T-helper 2 cell treated with Interferon-gamma antibody and Interleukin-4, amounts not matched to agents 5 μg/mL and 100 μg/mL, for 36 hours (primary cell): ENCODE data around the gene PEX11G.

Experiments
- DNase-seq: peaks from one replicate; pipeline ENCODE4 v3.0.0; 2021; ENCODE audit warnings: low spot score
- H3K27ac Mint-ChIP-seq: one replicate; pipeline ENCODE4 v1.8.0; 2021; ENCODE audit warnings: mild to moderate bottlenecking, mixed read lengths
- H3K27me3 Mint-ChIP-seq: one replicate; pipeline ENCODE4 v1.8.0; 2021; ENCODE audit warnings: low read depth, mixed read lengths
- H3K36me3 Mint-ChIP-seq: one replicate; pipeline ENCODE4 v1.8.0; 2021; ENCODE audit warnings: low read depth, mixed read lengths
- H3K4me1 Mint-ChIP-seq: one replicate; pipeline ENCODE4 v1.8.0; 2021; ENCODE audit warnings: low read depth, mixed read lengths
- H3K4me3 Mint-ChIP-seq: one replicate; pipeline ENCODE4 v1.8.0; 2022; ENCODE audit warnings: mild to moderate bottlenecking, moderate library complexity, mixed read lengths
- H3K9me3 Mint-ChIP-seq: one replicate; pipeline ENCODE4 v1.8.0; 2021; ENCODE audit warnings: mixed read lengths

The PEX11G gene

DNA sequence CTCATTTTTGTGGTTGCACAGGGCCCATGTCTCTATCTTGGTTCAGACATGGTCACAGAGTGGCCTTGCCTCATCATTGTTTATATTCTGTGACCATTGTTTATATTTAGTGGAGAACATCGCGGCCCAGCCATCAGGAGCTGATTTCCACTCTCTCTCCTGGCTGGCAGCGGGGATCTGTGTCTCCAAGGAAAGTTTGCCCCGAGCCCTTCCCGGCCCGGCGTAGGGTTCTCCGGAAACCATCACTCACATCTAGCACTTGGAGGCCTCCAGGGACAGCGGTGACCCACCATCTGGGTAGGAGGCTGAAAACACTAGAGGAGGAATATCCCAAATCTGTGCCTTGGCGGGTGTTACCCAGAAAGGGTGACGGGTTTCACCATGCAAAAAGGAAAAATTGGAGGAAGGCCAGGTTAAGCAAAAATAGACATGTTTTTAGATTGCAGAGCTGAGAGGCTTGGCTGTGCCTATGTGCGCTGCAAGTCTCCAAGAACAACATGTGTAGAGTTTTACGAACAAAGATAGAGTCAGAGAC lies 26.3 kb upstream of the PEX11G start:
- peak overlapping the region; percentile 33 for H3K27ac Mint-ChIP-seq

DNA sequence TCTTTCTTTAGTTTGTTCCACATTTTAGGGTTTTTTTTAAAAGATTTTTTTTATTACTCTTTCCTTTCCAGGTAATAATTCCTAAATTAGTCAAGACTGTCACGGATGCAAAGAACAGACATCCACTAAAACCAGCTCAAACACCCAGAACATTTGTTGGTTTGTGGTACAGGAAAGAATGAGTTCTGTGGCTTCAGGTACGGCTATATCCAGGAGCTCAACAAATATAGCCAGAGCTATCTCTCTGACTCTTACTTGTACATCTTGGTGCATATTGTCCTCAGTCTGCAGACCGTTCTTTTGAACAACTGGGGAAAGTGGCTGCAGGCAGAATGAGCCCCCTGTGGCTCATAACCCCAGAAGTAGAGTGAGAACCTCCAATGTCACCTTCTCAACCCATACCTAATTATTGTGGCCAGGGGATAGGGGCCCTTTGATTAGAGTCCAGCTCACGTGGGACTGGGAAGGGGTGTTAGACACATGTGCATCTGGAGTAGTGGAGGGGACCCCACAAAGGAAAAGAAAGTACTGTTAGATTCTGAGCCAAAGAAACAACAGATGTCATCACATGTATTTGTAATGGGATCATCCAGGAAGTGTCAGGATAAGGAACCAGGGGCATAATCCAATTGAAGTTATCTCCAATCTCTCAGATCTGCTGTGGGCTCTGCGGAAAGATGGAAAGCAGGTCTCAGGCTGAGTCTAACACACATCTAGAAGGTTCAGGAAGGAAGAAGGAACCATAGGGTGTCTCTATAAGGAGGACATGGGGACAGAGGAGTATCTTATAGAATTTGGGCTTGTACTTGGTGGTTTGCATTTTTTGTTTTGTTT lies 25.2 kb upstream of the PEX11G start:
- Mint-ChIP-seq H3K36me3 (no peaks in the 10 kb centered on the region), H3K9me3 (no peaks in the 10 kb centered on the region), H3K4me1 (peaks cover 6% of the 10 kb centered on the region), H3K4me3 (no peak overlapping the region), H3K27me3 (peaks cover 28% of the 10 kb centered on the region), H3K27ac (no peak overlapping the region)
- no peak for DNase-seq

More for the DNA sequence above, 26.3 kb upstream of the PEX11G start:
- DNase-seq: no peak
- H3K27me3 Mint-ChIP-seq: peaks cover 28% of the 10 kb centered on the region
- peak overlapping the region; percentile 72 for H3K4me3 Mint-ChIP-seq
- no peaks in the 10 kb centered on the region for H3K9me3 Mint-ChIP-seq
- peaks cover 6% of the 10 kb centered on the region for H3K4me1 Mint-ChIP-seq
- H3K36me3 Mint-ChIP-seq: no peaks in the 10 kb centered on the region

DNA sequence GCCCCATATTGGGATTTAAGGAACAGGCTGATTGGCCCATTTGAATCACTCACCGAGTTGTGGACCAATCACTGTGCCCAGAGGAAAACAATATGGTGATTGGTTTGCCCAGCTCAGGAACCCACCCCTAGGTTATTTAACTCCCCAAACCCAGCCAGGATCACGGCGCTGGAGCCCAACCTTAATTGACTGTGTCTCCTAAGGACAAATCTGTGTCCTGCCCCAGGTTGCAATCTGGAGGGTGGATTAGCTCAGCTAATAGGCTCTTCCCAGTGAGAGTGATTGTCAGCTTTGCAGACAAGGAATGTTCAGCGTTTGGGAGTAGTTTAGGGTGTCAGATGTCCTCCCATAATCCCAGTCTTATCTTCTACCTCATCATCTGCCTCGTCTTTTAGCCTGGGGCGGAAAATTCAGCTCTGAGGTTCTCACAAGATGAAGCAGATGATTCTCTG lies 23.6 kb upstream of the PEX11G start:
- H3K27me3 Mint-ChIP-seq: peaks cover 25% of the 10 kb centered on the region
- H3K4me1 Mint-ChIP-seq: peaks cover 4% of the 10 kb centered on the region
- H3K27ac Mint-ChIP-seq: no peak overlapping the region
- no peaks in the 10 kb centered on the region for H3K36me3 Mint-ChIP-seq
- H3K9me3 Mint-ChIP-seq: no peaks in the 10 kb centered on the region
- no peak for DNase-seq
- no peak overlapping the region for H3K4me3 Mint-ChIP-seq

DNA sequence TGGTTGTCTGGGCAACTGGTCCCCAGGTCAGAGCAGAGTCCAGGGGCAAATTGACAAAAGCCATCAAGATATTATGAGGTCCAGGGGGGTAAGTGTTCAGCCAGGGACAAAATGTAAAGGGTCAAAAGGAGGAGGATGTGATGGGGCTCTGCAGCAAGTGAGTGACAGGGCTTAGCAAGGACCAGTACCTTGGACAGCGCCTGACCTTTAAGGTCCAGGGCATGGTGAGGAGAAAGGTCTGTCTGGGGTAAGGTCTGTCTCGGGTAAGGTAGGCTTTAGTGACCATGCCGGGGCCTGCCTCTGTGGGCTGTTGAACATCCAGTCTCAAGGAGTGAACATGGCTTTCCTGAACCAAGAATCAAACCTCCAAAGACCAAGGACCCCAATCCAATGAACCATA lies 20.8 kb upstream of the PEX11G start:
- Mint-ChIP-seq H3K4me3 (no peak overlapping the region), H3K9me3 (no peaks in the 10 kb centered on the region), H3K27me3 (peaks cover 16% of the 10 kb centered on the region), H3K36me3 (no peaks in the 10 kb centered on the region), H3K27ac (no peak overlapping the region), H3K4me1 (peaks cover 2% of the 10 kb centered on the region)
- no peak for DNase-seq

DNA sequence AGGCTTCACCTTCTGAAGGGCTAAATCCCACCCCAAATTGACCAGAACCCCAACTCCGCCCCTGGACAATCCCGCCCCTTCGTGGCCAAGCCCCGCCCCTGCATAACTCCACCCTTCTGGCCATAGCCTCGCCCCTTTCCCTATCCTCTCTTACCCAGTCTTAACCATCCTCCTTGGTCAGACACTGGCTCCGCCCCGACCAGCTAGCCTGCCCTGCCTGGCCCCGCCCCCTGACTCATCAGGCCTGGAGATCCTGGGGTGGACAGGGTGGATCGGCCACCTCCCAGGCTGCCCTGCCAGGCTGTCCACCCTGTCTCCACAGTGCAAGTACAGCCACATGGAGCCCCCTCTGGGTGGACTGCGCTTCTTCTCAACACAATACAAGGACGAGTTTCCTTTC lies 19.0 kb upstream of the PEX11G start:
- Mint-ChIP-seq H3K9me3 (no peaks in the 10 kb centered on the region), H3K4me3 (no peak overlapping the region)

DNA sequence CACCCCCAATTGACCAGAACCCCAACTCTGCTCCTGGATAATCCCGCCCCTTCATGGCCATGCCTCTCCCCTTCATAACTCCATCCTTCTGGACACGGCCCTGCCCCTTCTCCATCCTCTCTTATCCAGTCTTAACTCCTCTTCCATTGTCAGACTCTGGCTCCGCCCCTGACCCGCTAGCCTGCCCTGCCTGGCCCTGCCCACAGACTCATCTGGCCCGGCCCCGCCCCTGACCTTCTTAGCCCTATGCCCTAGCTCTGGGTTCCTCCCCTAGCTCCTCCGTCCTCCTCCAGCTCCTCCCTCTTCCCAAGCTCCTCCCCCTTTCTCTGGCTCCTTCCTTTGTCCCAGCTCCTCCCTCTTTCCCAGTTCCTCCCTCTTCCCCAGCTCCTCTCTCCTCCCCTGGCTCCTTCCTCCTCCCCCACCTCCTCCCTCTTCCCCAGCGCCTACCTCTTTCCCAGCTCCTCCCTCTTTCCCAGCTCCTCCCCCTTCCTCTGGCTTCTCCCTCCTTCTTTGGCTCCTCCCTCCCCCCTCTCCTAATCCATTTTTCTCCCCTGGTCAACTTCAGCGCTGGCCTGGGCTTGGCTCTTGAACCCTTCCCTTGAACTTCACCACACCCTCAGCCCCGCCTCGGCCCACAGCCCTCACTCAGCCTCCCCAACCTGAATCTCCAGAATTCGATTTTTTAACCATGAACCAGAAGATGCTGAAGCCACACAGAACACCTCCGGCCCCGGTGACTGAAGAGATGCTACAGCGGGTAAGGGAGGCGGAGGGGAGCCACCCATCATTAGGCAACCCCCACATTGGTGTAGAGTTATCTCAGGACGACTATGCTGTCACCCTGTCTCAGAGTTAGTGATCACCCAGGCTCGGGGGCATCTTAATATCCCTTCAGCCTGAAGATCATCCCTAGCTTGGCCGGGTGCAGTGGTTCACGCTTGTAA lies 17.8 kb upstream of the PEX11G start:
- Mint-ChIP-seq H3K27me3 (peaks cover 23% of the 10 kb centered on the region), H3K4me3 (no peak overlapping the region), H3K36me3 (no peaks in the 10 kb centered on the region), H3K27ac (no peak overlapping the region), H3K4me1 (peaks cover 2% of the 10 kb centered on the region), H3K9me3 (no peaks in the 10 kb centered on the region)
- peak; percentile 51 for DNase-seq

More for the DNA sequence above, 19.0 kb upstream of the PEX11G start:
- no peak overlapping the region for H3K27ac Mint-ChIP-seq
- no peaks in the 10 kb centered on the region for H3K36me3 Mint-ChIP-seq
- H3K27me3 Mint-ChIP-seq: peaks cover 14% of the 10 kb centered on the region
- peak; percentile 32 for DNase-seq
- peaks cover 2% of the 10 kb centered on the region for H3K4me1 Mint-ChIP-seq

DNA sequence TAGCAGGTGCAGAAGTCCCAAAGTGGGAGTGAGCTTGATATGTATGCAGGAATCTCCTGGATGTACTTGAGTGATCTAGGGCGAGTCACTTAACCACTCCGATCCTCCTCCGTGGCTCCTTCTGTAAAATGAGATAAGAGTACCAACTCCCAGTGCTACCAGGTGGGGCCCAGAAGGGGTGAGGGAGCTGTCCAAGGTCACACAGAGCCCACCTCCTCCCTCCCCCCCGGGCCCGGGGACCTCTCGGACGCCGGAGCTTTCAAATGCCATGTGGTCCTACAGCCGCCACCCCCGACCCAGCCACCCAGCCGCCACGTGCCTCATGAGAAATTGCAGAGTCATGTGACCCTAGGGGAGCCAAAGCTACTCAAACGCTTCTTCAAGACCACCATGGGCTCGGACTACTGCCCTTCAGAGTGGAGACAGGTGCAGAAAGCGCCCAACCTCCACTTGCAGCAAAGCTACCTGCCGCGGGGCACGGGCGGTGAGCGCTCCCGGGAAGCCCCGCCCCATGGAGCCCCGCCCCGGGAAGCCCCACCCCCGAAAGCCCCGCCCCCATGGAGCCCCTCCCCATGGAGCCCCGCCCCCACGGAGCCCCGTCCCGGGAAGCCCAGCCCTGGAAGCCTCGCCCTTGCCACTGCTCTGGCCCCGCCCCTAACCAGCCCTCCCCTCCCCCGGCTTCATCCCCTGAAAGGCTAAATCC lies 17.0 kb upstream of the PEX11G start:
- peaks cover 28% of the 10 kb centered on the region for H3K27me3 Mint-ChIP-seq
- peak overlapping the region; percentile 12 for H3K4me3 Mint-ChIP-seq
- H3K9me3 Mint-ChIP-seq: no peaks in the 10 kb centered on the region
- H3K27ac Mint-ChIP-seq: no peak overlapping the region
- H3K4me1 Mint-ChIP-seq: peaks cover 2% of the 10 kb centered on the region
- H3K36me3 Mint-ChIP-seq: no peaks in the 10 kb centered on the region
- no peak for DNase-seq

DNA sequence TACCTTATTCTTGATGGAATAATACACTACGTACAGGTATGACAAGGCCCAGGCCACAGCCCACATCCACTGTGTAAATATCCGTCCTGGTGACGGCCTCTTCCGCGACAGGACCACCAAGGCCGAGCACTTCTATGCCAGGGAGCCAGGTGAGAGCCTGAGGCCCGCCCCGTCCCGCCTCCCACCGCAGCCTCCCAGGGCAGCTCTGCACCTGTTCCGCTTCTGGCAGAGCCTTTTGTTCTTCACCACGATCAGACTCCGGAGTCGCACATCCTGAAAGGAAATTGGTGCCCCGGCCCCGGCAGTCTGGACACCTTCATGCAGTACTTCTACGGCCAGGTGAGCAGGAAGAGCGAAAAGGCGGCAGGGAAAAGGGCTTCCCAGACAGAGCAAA lies 16.4 kb upstream of the PEX11G start:
- no peak overlapping the region for H3K27ac Mint-ChIP-seq
- H3K36me3 Mint-ChIP-seq: no peaks in the 10 kb centered on the region
- H3K27me3 Mint-ChIP-seq: peaks cover 28% of the 10 kb centered on the region
- H3K4me3 Mint-ChIP-seq: no peak overlapping the region
- peaks cover 2% of the 10 kb centered on the region for H3K4me1 Mint-ChIP-seq
- DNase-seq: no peak
- H3K9me3 Mint-ChIP-seq: no peaks in the 10 kb centered on the region

DNA sequence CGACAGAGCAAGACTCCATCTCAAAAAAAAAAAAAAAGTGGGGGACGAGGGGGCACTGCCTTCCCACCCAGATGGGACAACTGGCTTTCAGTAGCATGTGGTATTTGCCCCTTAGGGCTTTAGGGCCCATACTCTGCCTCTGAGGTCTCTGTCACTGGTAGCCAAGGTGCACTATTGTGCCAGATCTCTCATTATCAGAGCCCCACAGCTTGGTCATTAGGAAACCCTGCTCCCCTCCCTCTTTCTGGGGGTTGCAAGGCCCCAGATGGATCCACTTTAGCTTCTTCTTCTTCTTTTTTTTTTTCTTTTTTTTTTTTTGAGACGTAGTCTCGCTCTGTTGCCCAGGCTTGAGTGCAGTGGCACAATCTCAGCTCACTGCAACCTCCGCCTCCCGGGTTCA lies 15.8 kb upstream of the PEX11G start:
- Mint-ChIP-seq H3K27ac (no peak overlapping the region), H3K36me3 (no peaks in the 10 kb centered on the region), H3K4me1 (peaks cover 2% of the 10 kb centered on the region), H3K9me3 (no peaks in the 10 kb centered on the region), H3K4me3 (no peak overlapping the region), H3K27me3 (peaks cover 31% of the 10 kb centered on the region)
- DNase-seq: no peak

DNA sequence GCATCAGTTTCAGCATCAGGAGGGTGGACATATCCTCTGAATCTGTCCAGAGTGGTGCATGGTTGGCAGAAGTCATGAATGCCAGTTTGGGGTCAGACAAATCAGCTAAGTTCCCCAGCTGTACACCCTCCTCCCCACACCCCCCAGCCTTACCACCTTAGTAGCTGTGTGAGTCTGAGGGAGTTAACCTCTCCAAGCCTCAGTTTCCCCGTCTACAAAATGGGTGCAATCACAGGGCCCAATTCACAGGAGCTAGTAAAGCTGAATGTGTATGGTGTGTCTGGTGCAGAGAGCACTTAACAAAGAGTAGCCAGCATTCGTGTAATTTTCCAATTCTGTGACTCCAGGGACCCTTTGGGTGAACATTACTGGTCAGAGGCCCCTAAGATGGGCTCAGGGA lies 13.7 kb upstream of the PEX11G start:
- H3K36me3 Mint-ChIP-seq: no peaks in the 10 kb centered on the region
- no peak overlapping the region for H3K27ac Mint-ChIP-seq
- H3K27me3 Mint-ChIP-seq: peaks cover 45% of the 10 kb centered on the region
- peaks cover 2% of the 10 kb centered on the region for H3K4me1 Mint-ChIP-seq
- H3K9me3 Mint-ChIP-seq: no peaks in the 10 kb centered on the region
- DNase-seq: no peak
- no peak overlapping the region for H3K4me3 Mint-ChIP-seq

DNA sequence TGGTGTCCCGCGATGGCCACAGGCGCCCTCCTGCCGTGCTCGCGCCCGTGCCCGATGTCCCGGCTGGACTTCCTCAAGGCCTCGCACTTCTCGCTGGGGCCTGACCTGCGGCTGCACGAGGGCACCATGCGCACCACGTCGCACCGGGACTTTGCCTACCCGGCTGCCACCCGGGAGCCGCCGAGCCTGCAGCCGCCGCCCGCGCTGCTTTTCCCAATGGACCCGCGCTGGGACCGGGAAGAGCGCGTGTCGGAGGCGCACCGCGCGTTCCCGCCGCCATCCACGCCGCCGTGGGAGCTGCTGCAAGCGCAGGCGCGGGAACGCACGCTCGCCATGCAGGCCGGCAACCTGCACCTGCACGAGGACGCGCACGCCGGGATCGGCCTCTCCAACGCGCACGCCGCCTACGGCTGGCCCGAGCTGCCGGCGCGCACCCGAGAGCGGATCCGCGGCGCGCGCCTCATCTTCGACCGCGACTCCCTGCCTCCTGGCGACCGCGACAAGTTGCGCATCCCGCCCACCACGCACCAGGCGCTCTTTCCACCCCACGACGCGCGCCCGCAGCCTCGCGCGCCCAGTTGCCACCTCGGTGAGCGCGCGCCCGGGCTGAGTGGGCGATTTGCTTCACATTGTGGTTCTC lies 12.1 kb upstream of the PEX11G start:
- DNase-seq: peak; percentile 77
- Mint-ChIP-seq H3K9me3 (no peaks in the 10 kb centered on the region), H3K4me1 (peaks cover 1% of the 10 kb centered on the region), H3K36me3 (no peaks in the 10 kb centered on the region), H3K27me3 (peaks cover 48% of the 10 kb centered on the region), H3K4me3 (peak overlapping the region; percentile 36), H3K27ac (no peak overlapping the region)

DNA sequence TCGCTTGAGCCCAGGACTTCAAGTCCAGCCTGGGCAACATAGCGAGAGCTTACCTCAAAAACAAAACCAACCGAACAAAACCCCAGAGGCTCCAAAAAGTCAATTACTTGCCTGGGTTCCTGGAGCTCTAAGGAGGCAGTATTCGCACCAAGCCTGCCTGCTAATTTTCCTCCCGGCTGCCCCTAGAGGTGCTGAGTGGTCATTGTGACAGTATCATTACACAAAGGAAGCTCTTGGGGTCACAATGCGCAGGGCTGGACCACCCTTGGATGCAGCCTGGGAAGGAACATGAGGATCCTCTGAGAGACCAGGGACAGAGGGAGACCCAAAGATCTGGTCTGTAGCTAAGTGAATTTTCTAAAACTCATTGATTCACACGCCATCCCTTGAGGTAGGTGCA lies 8.5 kb upstream of the PEX11G start:
- Mint-ChIP-seq H3K36me3 (no peaks in the 10 kb centered on the region), H3K4me3 (no peak overlapping the region), H3K27ac (no peak overlapping the region), H3K27me3 (peaks cover 32% of the 10 kb centered on the region), H3K4me1 (peaks cover 7% of the 10 kb centered on the region), H3K9me3 (no peaks in the 10 kb centered on the region)
- no peak for DNase-seq

DNA sequence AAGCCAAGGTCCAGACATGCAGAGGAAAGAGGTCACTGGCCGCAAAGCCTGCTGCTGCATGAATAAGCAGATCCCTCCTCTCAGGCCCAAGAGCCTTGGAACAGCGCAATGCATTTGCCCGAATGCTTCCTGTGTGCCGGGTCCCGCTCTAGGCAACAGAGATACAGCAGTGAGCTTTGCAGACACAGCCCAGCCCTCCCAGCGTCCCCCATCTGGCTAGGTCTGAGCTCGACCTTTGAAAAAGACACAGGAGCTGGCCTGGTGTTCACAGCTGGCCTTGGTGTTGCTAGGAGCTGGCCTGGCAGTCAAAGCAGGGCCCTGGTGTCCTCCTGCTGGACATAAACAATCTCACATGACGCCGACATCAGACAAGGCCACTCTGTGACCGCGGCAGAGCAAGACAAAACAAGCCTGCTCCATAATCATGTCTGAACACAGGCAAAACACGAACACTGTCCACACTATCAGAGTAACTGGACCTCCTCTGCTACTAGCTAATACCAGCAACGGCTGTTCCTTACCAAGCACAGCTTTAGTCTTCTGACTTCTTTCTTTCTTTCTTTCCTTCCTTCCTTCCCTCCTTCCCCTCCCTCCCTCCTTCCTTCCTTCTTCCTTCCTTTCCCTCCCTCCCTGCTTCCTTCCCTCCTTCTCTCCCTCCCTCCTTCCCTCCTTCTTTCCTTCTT lies 5.7 kb upstream of the PEX11G start:
- Mint-ChIP-seq H3K27ac (no peak overlapping the region), H3K36me3 (no peaks in the 10 kb centered on the region), H3K4me1 (peaks cover 15% of the 10 kb centered on the region), H3K4me3 (no peak overlapping the region), H3K27me3 (peaks cover 18% of the 10 kb centered on the region), H3K9me3 (no peaks in the 10 kb centered on the region)
- DNase-seq: no peak
